Caco-2 (cell line): ENCODE measurements around the gene UNC80. TPM values are rescaled to one million over a fixed set of nuclear protein-coding genes. Genes with fewer than 3 reads are reported as not detected.

Source experiments
- BruUV-seq: library from RNA; stranded (reverse); fragments of 400-500 nt; replicated peaks from 2 replicates; lab custom pipeline; 2021; lab: Mats Ljungman, UMichigan
- CTCF ChIA-PET: fragments of 300-600 bp; sonication (Branson Sonifier 250); formaldehyde crosslinking; loops from one replicate; lab custom pipeline; 2022; ENCODE audit warnings: antibody characterized with exemption; lab: Charles Lee
- POLR2A ChIA-PET: fragments of 300-600 bp; sonication (Branson Sonifier 250); formaldehyde crosslinking; loops from one replicate; lab custom pipeline; 2022; ENCODE audit warnings: antibody characterized with exemption; lab: Charles Lee
- DNase-seq, 2 experiments: peaks; one replicate each; pipeline versions ENCODE4 v3.0.0 to v3.0.0-alpha.2; 2020 to 2022
- H3K27me3 ChIP-seq: replicated peaks from 2 replicates; pipeline ENCODE4 v1.6.0; 2011; ENCODE audit warnings: low read length; ENCODE audit not compliant: control insufficient read depth, insufficient read depth
- H3K36me3 ChIP-seq: 2 replicates; pipeline ENCODE4 v1.5.1; 2011; ENCODE audit warnings: low read length; ENCODE audit not compliant: control insufficient read depth, insufficient read depth
- H3K4me1 ChIP-seq: fragments of 250-450 bp; sonication (Bioruptor Pico); 2 replicates; pipeline ENCODE4 v1.5.1; 2020; ENCODE audit warnings: mild to moderate bottlenecking
- H3K4me3 ChIP-seq: 2 replicates; pipeline ENCODE4 v1.5.1; 2011; ENCODE audit warnings: low read depth, mild to moderate bottlenecking, control low read depth, low read length
- H3K9me3 ChIP-seq: fragments of 250-450 bp; sonication (Bioruptor Pico); 2 replicates; pipeline ENCODE4 v1.5.1; 2020; ENCODE audit warnings: mild to moderate bottlenecking, moderate library complexity
- H3K27ac Mint-ChIP-seq: one replicate; pipeline ENCODE4 v1.8.0; 2022; ENCODE audit warnings: mixed read lengths; ENCODE audit not compliant: unreplicated experiment
- H3K27me3 Mint-ChIP-seq: one replicate; pipeline ENCODE4 v1.8.0; 2022; ENCODE audit warnings: mixed read lengths; ENCODE audit not compliant: insufficient read depth, unreplicated experiment
- H3K36me3 Mint-ChIP-seq: one replicate; pipeline ENCODE4 v1.8.0; 2022; ENCODE audit warnings: mild to moderate bottlenecking, mixed read lengths; ENCODE audit not compliant: insufficient read depth, unreplicated experiment
- H3K4me1 Mint-ChIP-seq: one replicate; pipeline ENCODE4 v1.8.0; 2022; ENCODE audit warnings: low read depth, mixed read lengths; ENCODE audit not compliant: unreplicated experiment
- H3K4me3 Mint-ChIP-seq: one replicate; pipeline ENCODE4 v1.8.0; 2022; ENCODE audit warnings: mild to moderate bottlenecking, moderate library complexity, mixed read lengths; ENCODE audit not compliant: unreplicated experiment
- H3K9me3 Mint-ChIP-seq: one replicate; pipeline ENCODE4 v1.8.0; 2022; ENCODE audit warnings: mixed read lengths; ENCODE audit not compliant: unreplicated experiment
- intact Hi-C: fragments of 100-400 bp; cut with micrococcal nuclease; formaldehyde crosslinking; loops from one replicate; pipeline ENCODE4 v1.10.0; 2022; ENCODE audit not compliant: unreplicated experiment
- total RNA-seq: library from RNA; stranded (reverse); gene quantifications from 2 replicates; pipeline ENCODE4 v1.2.3, GENCODE V29; 2022
- TF ChIP-seq, protein P1 (sequence below), 2 experiments: fragments of 200-600 bp in 1 of 2; IDR thresholded peaks; 1 replicate in 1 of 2; 2 replicates in 1 of 2; pipeline versions ENCODE4 v1.5.1 to v1.8.0; 2011 to 2022; ENCODE audit warnings: antibody characterized with exemption in 1 of 2, control low read depth in 1 of 2, inconsistent platforms in 1 of 2, low read depth in 1 of 2, low read length in 1 of 2, mild to moderate bottlenecking in 1 of 2, moderate library complexity in 1 of 2; ENCODE audit not compliant: insufficient read depth in 1 of 2, severe bottlenecking in 1 of 2, unreplicated experiment in 1 of 2

Gene UNC80
- total RNA-seq, 1 experiment from 2014 or later, result not detected

DNA sequence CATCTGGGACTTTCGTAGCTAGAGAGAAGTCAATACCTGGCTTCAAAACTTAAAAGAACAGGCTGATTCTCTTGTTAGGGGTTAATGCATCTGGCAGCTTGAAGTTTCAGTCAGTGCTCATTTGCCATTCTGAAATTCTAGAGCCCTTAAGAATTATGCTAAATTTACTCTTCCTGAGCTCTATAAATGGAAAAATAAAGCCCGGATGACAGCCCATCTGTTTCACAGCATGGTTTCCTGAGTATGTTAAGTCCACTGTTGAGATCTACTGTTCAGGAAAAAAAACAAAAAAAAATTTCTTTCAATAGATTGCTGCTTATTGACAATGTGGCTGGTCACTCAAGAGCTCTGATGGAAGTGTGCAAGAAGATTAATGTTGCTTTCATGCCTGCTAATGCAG, 129.5 kb downstream of the UNC80 start:
- intact Hi-C loops, result no loop called here
- DNase-seq, result no peak
- no peaks in the 10 kb centered on the region for H3K27me3 ChIP-seq
- Mint-ChIP-seq H3K4me1 (no peaks in the 10 kb centered on the region), H3K4me3 (no peak overlapping the region), H3K36me3 (no peaks in the 10 kb centered on the region), H3K9me3 (no peaks in the 10 kb centered on the region), H3K27ac (no peak overlapping the region), H3K27me3 (peaks cover 3% of the 10 kb centered on the region)
- no peaks in the 10 kb centered on the region for H3K36me3 ChIP-seq
- H3K9me3 ChIP-seq, result no peaks in the 10 kb centered on the region
- H3K4me3 ChIP-seq, result no peak overlapping the region
- CTCF ChIA-PET, result no interaction called here
- no TSS peak for BruUV-seq
- POLR2A ChIA-PET, result no interaction called here
- no peaks in the 10 kb centered on the region for H3K4me1 ChIP-seq
- TF ChIP-seq, protein P1, sequence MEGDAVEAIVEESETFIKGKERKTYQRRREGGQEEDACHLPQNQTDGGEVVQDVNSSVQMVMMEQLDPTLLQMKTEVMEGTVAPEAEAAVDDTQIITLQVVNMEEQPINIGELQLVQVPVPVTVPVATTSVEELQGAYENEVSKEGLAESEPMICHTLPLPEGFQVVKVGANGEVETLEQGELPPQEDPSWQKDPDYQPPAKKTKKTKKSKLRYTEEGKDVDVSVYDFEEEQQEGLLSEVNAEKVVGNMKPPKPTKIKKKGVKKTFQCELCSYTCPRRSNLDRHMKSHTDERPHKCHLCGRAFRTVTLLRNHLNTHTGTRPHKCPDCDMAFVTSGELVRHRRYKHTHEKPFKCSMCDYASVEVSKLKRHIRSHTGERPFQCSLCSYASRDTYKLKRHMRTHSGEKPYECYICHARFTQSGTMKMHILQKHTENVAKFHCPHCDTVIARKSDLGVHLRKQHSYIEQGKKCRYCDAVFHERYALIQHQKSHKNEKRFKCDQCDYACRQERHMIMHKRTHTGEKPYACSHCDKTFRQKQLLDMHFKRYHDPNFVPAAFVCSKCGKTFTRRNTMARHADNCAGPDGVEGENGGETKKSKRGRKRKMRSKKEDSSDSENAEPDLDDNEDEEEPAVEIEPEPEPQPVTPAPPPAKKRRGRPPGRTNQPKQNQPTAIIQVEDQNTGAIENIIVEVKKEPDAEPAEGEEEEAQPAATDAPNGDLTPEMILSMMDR (IDR thresholded peaks at IDR 0.05; ENCODE audit: insufficient read depth in 1 of 2, low read depth in 1 of 2, low read length in 1 of 2, severe bottlenecking in 1 of 2, unreplicated experiment in 1 of 2), result no peak

DNA sequence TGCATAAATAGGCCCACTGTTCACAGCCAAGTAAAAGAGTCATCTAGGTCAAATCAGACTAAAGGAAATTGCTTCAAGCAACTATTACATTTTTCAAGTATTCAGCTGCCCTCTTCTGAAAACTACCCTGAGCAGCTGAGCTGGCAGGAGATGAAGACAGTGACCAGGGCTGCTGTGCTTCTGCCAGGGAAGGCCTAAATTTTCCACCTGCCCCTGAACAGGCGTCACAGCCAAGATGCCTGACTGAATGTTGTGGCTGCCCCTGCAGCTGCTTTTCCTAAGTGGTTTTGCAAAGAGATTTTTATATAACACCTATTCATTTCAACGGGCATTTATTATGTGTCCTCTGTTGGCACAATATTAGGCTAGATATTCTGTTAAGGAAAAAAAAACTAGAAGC, 134.1 kb downstream of the UNC80 start:
- Mint-ChIP-seq H3K9me3 (no peaks in the 10 kb centered on the region), H3K36me3 (no peaks in the 10 kb centered on the region), H3K4me3 (no peak overlapping the region), H3K27ac (no peak overlapping the region), H3K4me1 (no peaks in the 10 kb centered on the region), H3K27me3 (no peaks in the 10 kb centered on the region)
- TF ChIP-seq, protein P1 (IDR thresholded peaks at IDR 0.05; ENCODE audit: insufficient read depth in 1 of 2, low read depth in 1 of 2, low read length in 1 of 2, severe bottlenecking in 1 of 2, unreplicated experiment in 1 of 2), result no peak
- no peaks in the 10 kb centered on the region for H3K9me3 ChIP-seq
- CTCF ChIA-PET, result no interaction called here
- no TSS peak for BruUV-seq
- no peaks in the 10 kb centered on the region for H3K27me3 ChIP-seq
- no peak overlapping the region for H3K4me3 ChIP-seq
- intact Hi-C loops, result no loop called here
- H3K36me3 ChIP-seq, result no peaks in the 10 kb centered on the region
- POLR2A ChIA-PET, result no interaction called here
- H3K4me1 ChIP-seq, result no peaks in the 10 kb centered on the region
- DNase-seq, result no peak

DNA sequence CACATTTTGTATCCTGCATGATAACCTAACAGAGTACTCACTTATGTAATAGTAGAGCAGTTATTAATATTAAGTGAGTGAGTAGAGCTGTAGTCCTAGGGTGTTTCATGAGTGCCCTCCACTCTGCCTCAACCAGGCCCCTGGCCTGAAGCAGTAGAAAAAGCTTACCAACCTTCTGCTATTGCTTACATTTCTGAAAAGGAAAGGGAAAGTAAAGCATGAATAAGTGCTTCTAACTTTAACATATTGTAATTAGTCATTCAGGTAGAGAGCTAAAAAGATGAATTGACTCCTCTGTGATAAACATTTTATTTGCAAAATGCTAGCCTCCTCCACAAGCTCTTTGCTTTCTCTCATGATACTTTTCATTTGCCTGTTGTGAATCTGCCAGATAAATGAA, 136.1 kb downstream of the UNC80 start:
- TF ChIP-seq, protein P1 (IDR thresholded peaks at IDR 0.05; ENCODE audit: insufficient read depth in 1 of 2, low read depth in 1 of 2, low read length in 1 of 2, severe bottlenecking in 1 of 2, unreplicated experiment in 1 of 2), result no peak
- BruUV-seq, result no TSS peak
- H3K36me3 ChIP-seq, result no peaks in the 10 kb centered on the region
- Mint-ChIP-seq H3K27ac (no peak overlapping the region), H3K27me3 (no peaks in the 10 kb centered on the region), H3K9me3 (no peaks in the 10 kb centered on the region), H3K4me1 (no peaks in the 10 kb centered on the region), H3K36me3 (no peaks in the 10 kb centered on the region), H3K4me3 (no peak overlapping the region)
- no peak for DNase-seq
- H3K27me3 ChIP-seq, result no peaks in the 10 kb centered on the region
- no peaks in the 10 kb centered on the region for H3K4me1 ChIP-seq
- ChIA-PET CTCF (no interaction called here), POLR2A (interaction anchor here (0.5 kb wide), 1 partner anchor 49 kb away, joined by 3 read pairs; no protein-coding TSS in a partner anchor)
- no peaks in the 10 kb centered on the region for H3K9me3 ChIP-seq
- intact Hi-C loops, result no loop called here
- H3K4me3 ChIP-seq, result no peak overlapping the region
